ENCODE data around the gene ZNF76. TPM values are rescaled to one million over a fixed set of nuclear protein-coding genes. Genes with fewer than 3 reads are reported as not detected.

The ZNF76 gene
- polyA plus RNA-seq, 2 of the 4 experiments (the other 2 are of a cell fraction), result 7.9 to 10.5 TPM

GRCh38 chr6:35239581-35239980 is 20.0 kb upstream of the ZNF76 start (continued):
- TF ChIP-seq ESRRA (IDR thresholded peaks at IDR 0.05; ENCODE audit: borderline replicate concordance, low read length) (no peak), HDAC2 (IDR thresholded peaks at IDR 0.05) (no peak), JUNB (IDR thresholded peaks at IDR 0.05) (no peak), HEYL (CRISPR knock-in tag; IDR thresholded peaks at IDR 0.05) (no peak), NPAS2 (CRISPR knock-in tag; IDR thresholded peaks at IDR 0.05; ENCODE audit: borderline replicate concordance) (no peak), KDM5A (IDR thresholded peaks at IDR 0.05) (no peak)
- TF ChIP-seq, protein P1, sequence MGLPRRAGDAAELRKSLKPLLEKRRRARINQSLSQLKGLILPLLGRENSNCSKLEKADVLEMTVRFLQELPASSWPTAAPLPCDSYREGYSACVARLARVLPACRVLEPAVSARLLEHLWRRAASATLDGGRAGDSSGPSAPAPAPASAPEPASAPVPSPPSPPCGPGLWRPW (IDR thresholded peaks at IDR 0.05), result no peak

DNA sequence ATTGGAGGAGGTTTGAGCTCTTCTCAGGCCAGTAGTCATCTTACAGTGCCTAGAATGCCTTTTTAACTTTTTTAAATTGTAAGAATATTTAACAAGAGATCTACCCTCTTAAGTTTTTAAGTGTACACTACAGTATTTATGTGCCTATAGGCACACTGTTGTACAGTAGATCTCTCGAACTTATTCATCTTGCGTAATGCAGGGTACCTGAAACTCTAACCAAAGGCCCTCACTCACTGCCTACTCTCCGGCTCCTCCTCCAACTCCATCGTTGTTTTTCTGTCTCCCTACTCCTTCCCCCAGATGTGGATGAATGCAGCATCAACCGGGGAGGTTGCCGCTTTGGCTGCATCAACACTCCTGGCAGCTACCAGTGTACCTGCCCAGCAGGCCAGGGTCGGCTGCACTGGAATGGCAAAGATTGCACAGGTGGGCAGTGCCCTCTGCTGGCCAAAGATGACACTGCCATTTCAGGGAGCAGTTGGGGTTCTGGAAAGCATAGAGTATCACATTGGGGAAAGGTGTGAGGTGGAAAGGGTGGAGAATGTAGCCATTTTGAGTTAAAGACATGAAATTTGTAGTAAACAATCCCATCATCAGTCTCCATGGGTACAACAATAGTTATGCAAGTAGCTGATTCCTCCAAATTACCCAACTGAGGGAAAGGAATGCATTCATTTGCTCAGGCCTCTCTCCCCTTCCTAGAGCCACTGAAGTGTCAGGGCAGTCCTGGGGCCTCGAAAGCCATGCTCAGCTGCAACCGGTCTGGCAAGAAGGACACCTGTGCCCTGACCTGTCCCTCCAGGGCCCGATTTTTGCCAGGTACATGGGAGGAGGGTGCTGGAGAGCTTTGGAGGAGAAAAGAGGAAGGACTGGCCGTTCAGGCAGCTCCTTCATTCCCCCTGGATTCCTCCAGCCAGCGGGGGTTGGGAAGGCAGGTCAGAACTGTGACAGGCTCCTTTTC is 18.4 kb upstream of the ZNF76 start:
- peak; percentile 48 to 80 for DNase-seq (ENCODE audit: low read depth in 1 of 2, low spot score in 1 of 2)
- CTCF ChIA-PET, result interaction anchor here (0.5 to 10.5 kb wide), 52 partner anchors 10 to 786 kb away, joined by 3 to 107 read pairs (median 4); no protein-coding TSS in a partner anchor
- 48% methylated on average over 10 of the region's 12 CpGs for WGBS (ENCODE audit: missing lambda C conversion rate)
- H3K4me1 ChIP-seq, result no peaks in the 10 kb centered on the region
- peak; percentile 91 to 92 for ATAC-seq
- no peak overlapping the region for H3K4me3 ChIP-seq
- no peak for TF ChIP-seq ELK1 (IDR thresholded peaks at IDR 0.05; ENCODE audit: low read depth, low read length)
- TF ChIP-seq, protein P2, sequence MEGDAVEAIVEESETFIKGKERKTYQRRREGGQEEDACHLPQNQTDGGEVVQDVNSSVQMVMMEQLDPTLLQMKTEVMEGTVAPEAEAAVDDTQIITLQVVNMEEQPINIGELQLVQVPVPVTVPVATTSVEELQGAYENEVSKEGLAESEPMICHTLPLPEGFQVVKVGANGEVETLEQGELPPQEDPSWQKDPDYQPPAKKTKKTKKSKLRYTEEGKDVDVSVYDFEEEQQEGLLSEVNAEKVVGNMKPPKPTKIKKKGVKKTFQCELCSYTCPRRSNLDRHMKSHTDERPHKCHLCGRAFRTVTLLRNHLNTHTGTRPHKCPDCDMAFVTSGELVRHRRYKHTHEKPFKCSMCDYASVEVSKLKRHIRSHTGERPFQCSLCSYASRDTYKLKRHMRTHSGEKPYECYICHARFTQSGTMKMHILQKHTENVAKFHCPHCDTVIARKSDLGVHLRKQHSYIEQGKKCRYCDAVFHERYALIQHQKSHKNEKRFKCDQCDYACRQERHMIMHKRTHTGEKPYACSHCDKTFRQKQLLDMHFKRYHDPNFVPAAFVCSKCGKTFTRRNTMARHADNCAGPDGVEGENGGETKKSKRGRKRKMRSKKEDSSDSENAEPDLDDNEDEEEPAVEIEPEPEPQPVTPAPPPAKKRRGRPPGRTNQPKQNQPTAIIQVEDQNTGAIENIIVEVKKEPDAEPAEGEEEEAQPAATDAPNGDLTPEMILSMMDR (IDR thresholded peaks at IDR 0.05), result peak; percentile 80
- no peak for TF ChIP-seq NPAS2 (CRISPR knock-in tag; IDR thresholded peaks at IDR 0.05; ENCODE audit: borderline replicate concordance)
- no peak for TF ChIP-seq CBX8 (IDR thresholded peaks at IDR 0.05)
- TF ChIP-seq, protein P3, sequence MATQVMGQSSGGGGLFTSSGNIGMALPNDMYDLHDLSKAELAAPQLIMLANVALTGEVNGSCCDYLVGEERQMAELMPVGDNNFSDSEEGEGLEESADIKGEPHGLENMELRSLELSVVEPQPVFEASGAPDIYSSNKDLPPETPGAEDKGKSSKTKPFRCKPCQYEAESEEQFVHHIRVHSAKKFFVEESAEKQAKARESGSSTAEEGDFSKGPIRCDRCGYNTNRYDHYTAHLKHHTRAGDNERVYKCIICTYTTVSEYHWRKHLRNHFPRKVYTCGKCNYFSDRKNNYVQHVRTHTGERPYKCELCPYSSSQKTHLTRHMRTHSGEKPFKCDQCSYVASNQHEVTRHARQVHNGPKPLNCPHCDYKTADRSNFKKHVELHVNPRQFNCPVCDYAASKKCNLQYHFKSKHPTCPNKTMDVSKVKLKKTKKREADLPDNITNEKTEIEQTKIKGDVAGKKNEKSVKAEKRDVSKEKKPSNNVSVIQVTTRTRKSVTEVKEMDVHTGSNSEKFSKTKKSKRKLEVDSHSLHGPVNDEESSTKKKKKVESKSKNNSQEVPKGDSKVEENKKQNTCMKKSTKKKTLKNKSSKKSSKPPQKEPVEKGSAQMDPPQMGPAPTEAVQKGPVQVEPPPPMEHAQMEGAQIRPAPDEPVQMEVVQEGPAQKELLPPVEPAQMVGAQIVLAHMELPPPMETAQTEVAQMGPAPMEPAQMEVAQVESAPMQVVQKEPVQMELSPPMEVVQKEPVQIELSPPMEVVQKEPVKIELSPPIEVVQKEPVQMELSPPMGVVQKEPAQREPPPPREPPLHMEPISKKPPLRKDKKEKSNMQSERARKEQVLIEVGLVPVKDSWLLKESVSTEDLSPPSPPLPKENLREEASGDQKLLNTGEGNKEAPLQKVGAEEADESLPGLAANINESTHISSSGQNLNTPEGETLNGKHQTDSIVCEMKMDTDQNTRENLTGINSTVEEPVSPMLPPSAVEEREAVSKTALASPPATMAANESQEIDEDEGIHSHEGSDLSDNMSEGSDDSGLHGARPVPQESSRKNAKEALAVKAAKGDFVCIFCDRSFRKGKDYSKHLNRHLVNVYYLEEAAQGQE (IDR thresholded peaks at IDR 0.05), result no peak
- no peak for TF ChIP-seq TP53 (CRISPR knock-in tag; IDR thresholded peaks at IDR 0.05)
- TF ChIP-seq TFCP2L1 (CRISPR knock-in tag; IDR thresholded peaks at IDR 0.05), result no peak
- no peak for TF ChIP-seq RCOR1 (IDR thresholded peaks at IDR 0.05; ENCODE audit: low read depth, low read length)
- no peak for TF ChIP-seq CHD2 (IDR thresholded peaks at IDR 0.05; ENCODE audit: low read length, partially characterized antibody)
- TF ChIP-seq SMC3 (IDR thresholded peaks at IDR 0.05), result peak; percentile 74
- peak; percentile 83 to 84 for TF ChIP-seq RAD21 (conservative IDR thresholded peaks at IDR 0.05 in 1 of 2, IDR thresholded peaks at IDR 0.05 in 1 of 2)
- TF ChIP-seq, protein P4, sequence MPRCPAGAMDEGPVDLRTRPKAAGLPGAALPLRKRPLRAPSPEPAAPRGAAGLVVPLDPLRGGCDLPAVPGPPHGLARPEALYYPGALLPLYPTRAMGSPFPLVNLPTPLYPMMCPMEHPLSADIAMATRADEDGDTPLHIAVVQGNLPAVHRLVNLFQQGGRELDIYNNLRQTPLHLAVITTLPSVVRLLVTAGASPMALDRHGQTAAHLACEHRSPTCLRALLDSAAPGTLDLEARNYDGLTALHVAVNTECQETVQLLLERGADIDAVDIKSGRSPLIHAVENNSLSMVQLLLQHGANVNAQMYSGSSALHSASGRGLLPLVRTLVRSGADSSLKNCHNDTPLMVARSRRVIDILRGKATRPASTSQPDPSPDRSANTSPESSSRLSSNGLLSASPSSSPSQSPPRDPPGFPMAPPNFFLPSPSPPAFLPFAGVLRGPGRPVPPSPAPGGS (IDR thresholded peaks at IDR 0.05), result no peak
- peak in 1 of 2 experiments; percentile 55; a peak in 1 of 4 replicates for TF ChIP-seq CEBPB (IDR thresholded peaks at IDR 0.05)
- no peaks in the 10 kb centered on the region for H3K9me3 ChIP-seq
- no peak for FAIRE-seq
- POLR2A ChIA-PET, result no interaction called here
- H3K27ac ChIP-seq, result no peak overlapping the region
- H3K4me2 ChIP-seq, result no peak overlapping the region

Measured in A549 (cell line).